ENCODE measurements around the gene LRRC23. TPM values are rescaled to one million over a fixed set of nuclear protein-coding genes. Genes with fewer than 3 reads are reported as not detected.
"Not testable (repeated sequence)": the region's sequence is repeated elsewhere in the genome, so short reads cannot be mapped to it uniquely, and the experiment has no call there.

Gene LRRC23
- total RNA-seq, 6 experiments from 2014 or later: 0.93 to 4.3 (median 2.6) TPM

GRCh38 chr12:6884539-6884938 is 20.1 kb upstream of the LRRC23 start:
- Histone ChIP-seq H3K9me3 (no peaks in the 10 kb centered on the region), H3K4me3 (no peak overlapping the region), H3K36me3 (peaks cover 0 to 8% (median 0%) of the 10 kb centered on the region in 4 donors), H3K27ac (no peak overlapping the region), H3K4me1 (peaks cover 0 to 28% (median 2%) of the 10 kb centered on the region in 4 donors), H3K27me3 (no peaks in the 10 kb centered on the region)
- WGBS (ENCODE audit: insufficient coverage, low coverage, low lambda C conversion rate, missing lambda C conversion rate): 83% methylated on average over 22 of the region's 22 CpGs
- TF ChIP-seq CTCF (IDR thresholded peaks at IDR 0.05) (no peak), POLR2A (IDR thresholded peaks at IDR 0.05) (no peak)
- ATAC-seq (no peak), DNase-seq (no peak)
- intact Hi-C loops (cut with DNase I): no loop called here

- H3K9me3 ChIP-seq; intact Hi-C loops (cut with DNase I); H3K27me3 ChIP-seq; ATAC-seq; H3K36me3 ChIP-seq; H3K27ac ChIP-seq; DNase-seq; H3K4me3 ChIP-seq: not testable (repeated sequence)
- H3K4me1 ChIP-seq: peaks cover 0 to 22% (median 2%) of the 10 kb centered on the region in 4 donors
- 71% methylated on average over 8 of the region's 15 CpGs for WGBS (ENCODE audit: insufficient coverage, low coverage, low lambda C conversion rate, missing lambda C conversion rate)
These were observed 18.2 kb upstream of the LRRC23 start for GRCh38 chr12:6886206-6886999.

GRCh38 chr12:6887460-6887859 is 17.2 kb upstream of the LRRC23 start:
- Histone ChIP-seq H3K4me3 (no peak overlapping the region), H3K4me1 (peaks cover 0 to 27% (median 2%) of the 10 kb centered on the region in 4 donors), H3K27me3 (no peaks in the 10 kb centered on the region), H3K36me3 (peaks cover 0 to 8% (median 0%) of the 10 kb centered on the region in 4 donors), H3K9me3 (no peaks in the 10 kb centered on the region), H3K27ac (no peak overlapping the region)
- intact Hi-C loops (cut with DNase I): no loop called here
- DNase-seq (no peak), ATAC-seq (no peak)
- TF ChIP-seq POLR2A (IDR thresholded peaks at IDR 0.05): no peak
- TF ChIP-seq CTCF (IDR thresholded peaks at IDR 0.05): no peak
- 41% methylated on average over 8 of the region's 8 CpGs for WGBS (ENCODE audit: insufficient coverage, low coverage, low lambda C conversion rate, missing lambda C conversion rate)

- Histone ChIP-seq H3K4me1 (peaks cover 0 to 27% (median 2%) of the 10 kb centered on the region in 4 donors), H3K4me3 (no peak overlapping the region), H3K9me3 (no peaks in the 10 kb centered on the region), H3K36me3 (peaks cover 0 to 8% (median 0%) of the 10 kb centered on the region in 4 donors), H3K27me3 (no peaks in the 10 kb centered on the region), H3K27ac (no peak overlapping the region)
- no peak for TF ChIP-seq POLR2A (IDR thresholded peaks at IDR 0.05)
- TF ChIP-seq CTCF (IDR thresholded peaks at IDR 0.05): no peak
- ATAC-seq (no peak), DNase-seq (no peak)
- intact Hi-C loops (cut with DNase I): no loop called here
- WGBS (ENCODE audit: insufficient coverage, low coverage, low lambda C conversion rate, missing lambda C conversion rate): 86% methylated on average over 1 of the region's 2 CpGs
These were observed 16.3 kb upstream of the LRRC23 start for GRCh38 chr12:6888360-6888759.

GRCh38 chr12:6888794-6889193 is 15.8 kb upstream of the LRRC23 start:
- H3K36me3 ChIP-seq; DNase-seq; ATAC-seq; intact Hi-C loops (cut with DNase I); H3K4me3 ChIP-seq; H3K27ac ChIP-seq; H3K9me3 ChIP-seq; H3K27me3 ChIP-seq: not testable (repeated sequence)
- H3K4me1 ChIP-seq: peaks cover 0 to 27% (median 2%) of the 10 kb centered on the region in 4 donors
- WGBS (ENCODE audit: insufficient coverage, low coverage, low lambda C conversion rate, missing lambda C conversion rate): 22% methylated on average over 7 of the region's 7 CpGs

- H3K27me3 ChIP-seq; H3K9me3 ChIP-seq; H3K4me3 ChIP-seq; ATAC-seq; DNase-seq; intact Hi-C loops (cut with DNase I); H3K36me3 ChIP-seq: not testable (repeated sequence)
- 88% methylated on average over 21 of the region's 21 CpGs for WGBS (ENCODE audit: insufficient coverage, low coverage, low lambda C conversion rate, missing lambda C conversion rate)
- peak overlapping the region; percentile 82 to 93 (median 90) for H3K27ac ChIP-seq
- peaks cover 0 to 27% (median 2%) of the 10 kb centered on the region in 4 donors for H3K4me1 ChIP-seq
These were observed 14.6 kb upstream of the LRRC23 start for GRCh38 chr12:6889775-6890573.

Data from right lobe of liver (tissue), 6 donors.